T47D (cell line): ENCODE measurements around the gene RHBDL1.

Experiments used
- DNase-seq, 2 experiments: peaks; one replicate each; pipeline versions ENCODE4 v3.0.0 to v3.0.0-alpha.2; 2011 to 2012; ENCODE audit warnings: low read depth in 1 of 2, low spot score in 1 of 2
- JUND ChIP-seq: IDR thresholded peaks from 2 replicates; pipeline ENCODE4 v1.6.1; 2012; ENCODE audit warnings: low read depth
- in situ Hi-C: cut with HindIII; loops from 2 replicates; pipeline ENCODE4 v1.10.0; 2016; ENCODE audit warnings: low sequenced_read_pairs, low pct_unique_long_range_greater_than_20kb

The RHBDL1 gene

GRCh38 chr16:706189-707061, 31.0 kb downstream of the RHBDL1 start:
- in situ Hi-C loops, result loop anchor here (25.0 kb wide), 1 partner anchor 281 kb away; the partner anchor contains the start of gene SOX8
- DNase-seq, result no peak
- no peak for TF ChIP-seq JUND

- in situ Hi-C loops, result loop anchor here (25.0 kb wide), 1 partner anchor 280 kb away; the partner anchor contains the start of gene SOX8
- DNase-seq, result no peak
- TF ChIP-seq JUND, result no peak
Measured at GRCh38 chr16:707062-707538, 31.6 kb downstream of the RHBDL1 start.

GRCh38 chr16:708019-708418, 32.5 kb downstream of the RHBDL1 start:
- no peak for DNase-seq
- in situ Hi-C loops, result loop anchor here (25.0 kb wide), 1 partner anchor 279 kb away; the partner anchor contains the start of gene SOX8
- TF ChIP-seq JUND, result no peak

GRCh38 chr16:708959-709358, 33.5 kb downstream of the RHBDL1 start:
- TF ChIP-seq JUND, result no peak
- DNase-seq, result no peak
- in situ Hi-C loops, result loop anchor here (25.0 kb wide), 1 partner anchor 278 kb away; the partner anchor contains the start of gene SOX8

- peak in 1 of 2 experiments; percentile 57 for DNase-seq
- in situ Hi-C loops, result loop anchor here (25.0 kb wide), 1 partner anchor 277 kb away; the partner anchor contains the start of gene SOX8
- TF ChIP-seq JUND, result no peak
Measured at GRCh38 chr16:709566-710499, 34.4 kb downstream of the RHBDL1 start.

- no peak for DNase-seq
- in situ Hi-C loops, result loop anchor here (25.0 kb wide), 1 partner anchor 277 kb away; the partner anchor contains the start of gene SOX8
- TF ChIP-seq JUND, result no peak
Measured at GRCh38 chr16:710500-711075, 35.1 kb downstream of the RHBDL1 start.

- in situ Hi-C loops, result loop anchor here (25.0 kb wide), 1 partner anchor 276 kb away; the partner anchor contains the start of gene SOX8
- no peak for DNase-seq
- no peak for TF ChIP-seq JUND
Measured at GRCh38 chr16:711084-711483, 35.6 kb downstream of the RHBDL1 start.

- in situ Hi-C loops, result loop anchor here (25.0 kb wide), 1 partner anchor 276 kb away; the partner anchor contains the start of gene SOX8
- TF ChIP-seq JUND, result no peak
- peak; percentile 73 to 90 for DNase-seq
Measured at GRCh38 chr16:711548-712320, 36.3 kb downstream of the RHBDL1 start.

GRCh38 chr16:712740-713250, 37.3 kb downstream of the RHBDL1 start:
- DNase-seq, result peak; percentile 74 to 95
- in situ Hi-C loops, result loop anchor here (25.0 kb wide), 1 partner anchor 275 kb away; the partner anchor contains the start of gene SOX8

- DNase-seq, result peak in 1 of 2 experiments; percentile 55
- in situ Hi-C loops, result loop anchor here (25.0 kb wide), 1 partner anchor 273 kb away; the partner anchor contains the start of gene SOX8
- TF ChIP-seq JUND, result no peak
Measured at GRCh38 chr16:714079-714478, 38.6 kb downstream of the RHBDL1 start.
